HG03457 (cell line): ENCODE measurements around the gene NR2F1-AS1.

ENCODE experiments used
- ATAC-seq: cut with Tn5 transposase; IDR thresholded peaks from one replicate; pipeline ENCODE4 v1.9.1; 2021; ENCODE audit warnings: moderate number of reproducible peaks; ENCODE audit not compliant: unreplicated experiment

The NR2F1-AS1 gene

DNA sequence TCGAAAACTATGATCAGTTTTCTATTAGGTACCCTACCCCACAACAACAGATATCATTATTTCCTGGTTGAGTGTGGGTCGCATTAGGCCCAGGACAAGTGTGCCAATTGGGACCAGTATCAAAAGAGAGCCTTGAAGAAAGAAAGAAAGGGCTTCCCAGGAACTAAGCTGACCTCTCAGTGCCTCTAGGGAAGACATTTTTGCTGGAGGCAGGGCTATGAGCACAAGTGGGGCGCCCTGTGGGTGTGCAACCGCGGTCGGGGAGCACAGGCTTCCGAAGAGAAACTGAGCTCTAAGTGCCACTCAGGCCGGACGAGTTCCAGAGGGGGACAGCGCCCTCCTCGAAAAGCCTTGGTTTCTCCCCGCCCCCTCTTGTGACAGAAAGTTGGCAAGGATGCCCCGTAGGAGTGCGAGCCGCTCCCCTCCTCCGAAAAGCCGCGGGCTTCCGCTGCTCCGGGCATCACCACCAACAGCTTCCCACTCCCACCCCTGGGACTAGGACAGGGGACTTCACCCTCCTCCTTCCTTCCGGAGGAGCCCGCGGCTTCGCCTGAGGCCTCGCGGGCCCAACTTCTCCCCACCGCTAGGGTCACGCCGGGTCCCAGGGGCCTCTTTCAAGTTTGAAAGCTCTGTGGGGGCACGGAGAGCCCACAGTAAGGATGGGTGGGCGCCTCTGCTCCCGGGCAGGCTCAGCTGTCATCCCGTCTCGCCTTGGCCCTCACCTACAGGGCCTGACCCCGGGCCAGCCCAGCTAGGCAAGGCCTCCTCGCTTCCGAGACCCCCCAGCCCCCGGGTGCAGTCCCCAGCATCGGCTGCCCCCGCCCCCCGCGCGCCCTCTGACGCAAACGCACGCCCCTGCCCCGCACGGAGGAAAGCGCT, 2.0 kb downstream of the NR2F1-AS1 start:
- ATAC-seq, result no peak

DNA sequence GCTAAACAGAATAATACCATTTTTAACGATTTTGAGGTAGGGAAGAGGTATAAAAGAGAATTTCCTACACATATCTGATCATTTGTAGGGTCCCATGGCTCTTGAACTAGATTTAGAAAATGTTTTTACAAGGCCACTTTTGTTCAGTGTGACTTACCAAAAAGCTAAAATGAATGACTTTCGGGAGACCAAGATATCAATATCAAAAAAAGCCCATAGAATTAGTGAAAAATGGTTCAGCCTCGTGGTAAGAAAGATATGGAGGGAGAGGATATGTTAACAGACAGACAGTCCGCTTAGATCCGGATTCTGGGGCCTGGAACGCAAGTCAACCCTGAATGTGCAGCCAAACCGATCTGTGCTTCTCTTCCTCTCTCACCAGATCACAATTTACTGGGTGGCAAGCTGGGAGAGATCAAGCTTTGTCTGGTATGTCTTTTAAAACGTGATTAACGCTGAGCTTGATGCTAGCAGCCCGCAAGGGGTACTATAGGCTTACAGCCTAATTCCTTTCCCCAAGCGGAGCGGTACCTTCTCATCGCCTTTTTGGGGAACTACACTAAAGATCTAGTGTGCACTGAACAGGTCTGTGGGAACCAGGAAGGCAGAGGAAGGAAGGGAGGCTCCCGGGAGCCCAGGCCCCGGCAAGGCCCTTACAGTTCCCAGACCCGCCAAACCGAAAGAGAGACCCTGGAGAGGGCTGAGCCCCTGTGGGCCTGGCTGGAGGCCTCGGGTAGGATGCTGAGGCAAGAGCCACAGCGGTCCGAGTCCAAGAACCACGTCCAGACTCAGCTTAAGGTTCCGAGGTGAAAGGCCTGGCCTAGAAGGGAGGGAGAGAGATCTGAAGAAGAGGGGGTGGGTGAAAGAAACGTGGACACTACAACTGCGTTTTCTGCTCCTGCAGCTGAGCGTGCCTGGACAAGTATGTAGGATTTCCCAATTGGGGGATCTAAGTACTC, 2.9 kb downstream of the NR2F1-AS1 start:
- ATAC-seq, result no peak

DNA sequence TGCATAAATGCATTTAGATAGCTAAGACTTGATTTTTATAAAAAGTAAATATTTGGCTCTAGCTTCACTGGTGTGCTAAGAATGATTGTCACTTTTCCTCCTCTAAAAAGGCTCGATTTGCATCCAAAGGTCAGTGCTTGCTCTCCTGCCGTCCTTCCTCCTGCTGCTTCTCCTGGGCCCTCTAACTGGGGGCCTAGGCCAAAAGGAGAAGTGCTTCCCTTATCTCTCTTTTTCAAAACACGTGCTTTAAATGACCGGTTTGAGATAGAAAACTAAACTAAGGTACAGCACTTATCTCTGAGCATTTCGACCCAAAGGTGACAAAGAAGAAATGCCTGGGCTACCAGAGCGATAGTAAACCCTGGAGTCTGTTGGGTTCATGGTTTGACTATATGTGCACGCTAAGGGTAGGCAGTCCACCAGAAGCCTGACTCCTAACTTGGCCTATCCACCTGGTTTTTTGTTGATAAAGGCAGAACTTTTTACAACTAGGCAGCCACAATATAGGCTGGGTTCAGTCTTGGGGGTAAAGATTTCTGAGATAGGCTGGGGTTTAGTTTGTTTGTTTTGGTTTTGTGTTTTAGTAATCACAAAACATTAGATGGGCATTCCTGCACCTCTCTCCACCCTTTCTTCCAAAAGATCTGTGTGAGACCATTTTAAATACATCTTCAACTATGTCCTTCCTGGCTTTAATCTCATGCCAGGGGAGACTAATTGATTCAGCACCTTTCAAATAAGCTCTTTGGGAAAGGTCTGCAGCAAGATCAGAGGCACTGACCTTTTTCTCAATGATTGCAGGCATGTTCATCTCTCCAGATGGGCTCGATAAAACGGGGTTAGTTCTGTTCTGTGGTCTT, 3.8 kb downstream of the NR2F1-AS1 start:
- no peak for ATAC-seq

DNA sequence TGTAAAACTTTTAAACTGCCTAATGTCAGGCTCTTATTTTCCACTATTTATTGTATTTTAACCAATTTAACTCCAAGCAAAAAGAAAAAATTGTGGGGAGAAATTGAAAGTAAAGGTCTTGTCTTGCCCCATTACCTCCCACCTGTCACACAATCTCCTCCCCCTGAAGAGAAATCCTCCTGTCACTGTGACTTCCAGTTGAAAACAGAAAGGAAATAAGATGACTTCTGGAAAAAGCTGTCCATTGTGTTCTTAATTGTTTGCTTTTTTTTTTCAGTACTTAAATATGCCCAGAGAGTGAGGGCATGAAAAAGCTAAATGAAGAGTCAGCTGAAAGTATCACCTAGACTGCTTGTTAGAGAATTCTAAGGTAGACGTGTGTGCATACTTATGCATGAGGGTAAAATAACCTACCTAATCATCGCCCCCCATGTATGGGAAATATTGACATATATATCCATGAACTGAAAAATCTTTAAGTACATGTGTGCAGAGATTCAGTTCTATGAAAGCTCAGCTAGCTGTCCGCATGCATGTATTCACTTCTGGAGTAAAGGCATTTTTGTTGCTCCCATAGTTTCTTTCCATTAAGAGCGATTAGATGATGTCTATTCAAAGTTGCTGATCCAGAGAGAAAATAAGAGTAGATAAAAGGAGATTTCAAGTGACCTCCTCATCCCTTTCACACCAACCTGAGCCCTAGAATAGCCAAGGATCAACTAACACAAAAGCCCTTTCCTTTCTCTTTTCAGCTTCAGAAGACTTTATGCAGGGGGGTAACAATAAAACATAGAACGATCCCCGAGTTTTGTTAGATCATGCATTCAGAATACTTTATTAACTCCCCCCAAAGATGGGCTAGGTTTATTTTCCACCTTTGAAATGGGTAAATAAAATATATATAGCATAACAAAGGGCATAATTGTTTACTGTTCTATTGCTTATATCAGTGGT, 5.3 kb downstream of the NR2F1-AS1 start:
- ATAC-seq, result no peak

GRCh38 chr5:93574491-93575305, 6.3 kb downstream of the NR2F1-AS1 start:
- ATAC-seq, result no peak

DNA sequence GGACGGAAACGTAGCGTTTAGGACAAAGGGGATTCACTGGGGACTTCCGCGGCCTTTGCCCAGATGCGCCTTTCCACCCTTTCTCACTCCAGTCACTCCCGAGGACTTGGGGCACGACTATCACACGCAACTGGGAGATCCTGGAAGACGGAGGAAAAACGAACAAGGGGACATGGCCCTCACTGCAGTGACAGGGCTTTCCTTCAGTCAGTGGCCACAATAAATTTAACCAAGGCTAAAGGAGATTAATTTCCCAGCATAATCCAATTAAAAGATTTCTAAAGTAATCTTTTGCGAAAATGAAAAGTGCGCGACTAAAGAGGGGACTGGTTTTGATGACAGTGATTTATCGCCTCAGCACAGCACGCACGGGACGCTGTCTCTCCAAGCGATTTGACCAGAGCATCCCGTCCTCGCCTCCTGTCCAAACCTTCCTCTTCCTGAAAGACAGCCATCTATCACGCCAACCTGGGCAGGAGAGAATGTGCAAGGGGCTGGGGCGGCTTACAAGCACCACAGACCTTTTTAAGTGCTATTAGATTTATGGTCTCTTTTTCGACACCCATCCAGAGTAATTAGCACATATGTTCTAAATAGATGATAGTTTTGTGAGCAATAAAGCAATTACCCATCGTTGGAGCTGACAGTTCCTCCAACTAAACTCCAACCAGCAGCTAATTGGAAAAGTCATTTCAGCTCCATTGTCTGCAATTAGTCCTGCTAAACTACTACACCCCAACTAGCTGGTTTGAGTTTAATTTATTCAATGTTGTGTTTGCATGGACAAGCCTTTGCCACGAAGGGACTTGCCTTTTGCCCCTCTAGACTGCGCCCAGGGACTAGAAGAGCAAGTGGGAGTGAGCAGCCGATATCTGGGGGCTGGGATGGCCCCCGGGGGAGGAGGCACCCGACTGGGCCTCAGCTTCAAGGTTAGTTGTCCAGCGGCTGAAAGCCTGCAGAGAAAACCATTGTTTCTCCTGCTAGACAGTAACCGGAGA, 7.4 kb downstream of the NR2F1-AS1 start:
- ATAC-seq, result no peak

DNA sequence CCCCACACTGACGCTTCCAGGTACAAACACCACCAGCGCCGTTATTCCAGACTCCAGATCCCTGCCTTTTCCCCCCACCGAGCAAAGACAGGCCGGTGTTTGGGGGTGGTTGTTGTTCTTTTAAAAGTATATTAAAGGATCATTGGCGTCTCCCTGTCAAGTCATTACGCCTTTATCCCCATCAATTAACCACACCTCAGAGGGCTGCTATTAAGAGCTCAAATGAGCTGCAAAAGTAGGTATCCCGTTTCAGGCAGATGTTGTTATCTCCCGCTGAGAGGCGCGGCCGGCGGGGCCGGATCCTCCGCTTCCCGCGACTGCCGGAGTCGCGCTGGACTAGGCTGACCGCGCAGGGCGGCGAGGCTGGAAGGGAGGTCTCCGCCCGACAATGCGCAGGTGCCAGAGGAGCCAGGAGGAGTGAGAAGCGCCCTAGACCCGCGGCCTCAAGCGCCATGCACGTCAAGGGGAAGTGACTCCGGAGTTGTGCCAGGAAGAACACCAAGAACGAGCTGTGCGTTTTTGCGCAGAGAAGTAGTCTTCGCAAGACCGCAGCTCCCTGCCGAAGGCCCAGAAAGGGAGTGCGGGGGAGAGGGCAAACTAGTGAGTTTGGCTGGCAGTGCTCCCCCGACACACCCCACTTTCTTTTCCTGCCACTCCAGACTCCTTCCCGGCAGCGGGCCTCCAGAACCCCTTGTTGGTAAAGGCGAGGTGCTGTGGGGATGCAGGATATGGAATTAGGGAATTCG, 8.2 kb downstream of the NR2F1-AS1 start:
- ATAC-seq, result no peak

GRCh38 chr5:93572101-93572607, 8.9 kb downstream of the NR2F1-AS1 start:
- ATAC-seq, result no peak

GRCh38 chr5:93571114-93571949, 9.7 kb downstream of the NR2F1-AS1 start:
- no peak for ATAC-seq

DNA sequence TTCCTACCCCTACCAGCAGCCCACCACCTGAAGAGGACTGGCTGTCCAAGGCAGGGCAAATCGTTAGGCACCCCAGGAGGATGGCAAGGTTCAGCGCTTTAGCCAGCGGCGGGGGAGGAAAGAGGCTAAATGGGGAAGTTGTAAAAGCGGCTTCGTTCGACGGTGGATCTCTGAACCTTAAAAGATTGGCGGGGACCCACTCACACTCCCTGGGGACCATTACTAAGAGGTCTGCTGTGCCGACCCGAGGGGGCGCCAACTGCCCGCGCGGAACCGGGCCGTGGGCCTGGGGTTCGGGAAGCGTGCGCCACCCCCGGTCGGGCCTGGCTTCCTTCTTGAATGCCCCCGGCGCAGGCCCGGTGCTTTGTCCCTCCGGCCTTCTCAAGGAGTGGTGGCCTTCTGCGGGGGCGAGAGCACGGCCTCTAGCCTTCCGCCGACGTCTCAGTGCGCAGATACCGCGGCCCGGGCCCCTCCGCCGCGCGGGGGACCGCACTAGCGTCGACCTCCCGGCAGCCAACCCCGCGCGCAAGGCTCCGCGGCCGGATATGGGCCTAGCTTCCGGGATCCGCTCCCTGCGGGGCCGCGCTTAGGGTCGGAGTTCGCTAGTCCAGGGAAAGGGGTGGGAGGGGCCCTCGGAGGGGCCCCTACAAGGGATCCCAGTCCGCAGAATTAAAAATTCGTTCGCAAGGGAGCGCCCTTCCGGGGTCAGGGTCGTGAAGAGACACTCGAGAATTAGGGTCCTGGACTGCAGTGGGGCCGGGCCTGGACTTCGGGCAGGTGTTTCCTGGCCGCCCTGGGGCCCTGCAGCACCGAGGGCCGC, 10.5 kb downstream of the NR2F1-AS1 start:
- ATAC-seq, result no peak

DNA sequence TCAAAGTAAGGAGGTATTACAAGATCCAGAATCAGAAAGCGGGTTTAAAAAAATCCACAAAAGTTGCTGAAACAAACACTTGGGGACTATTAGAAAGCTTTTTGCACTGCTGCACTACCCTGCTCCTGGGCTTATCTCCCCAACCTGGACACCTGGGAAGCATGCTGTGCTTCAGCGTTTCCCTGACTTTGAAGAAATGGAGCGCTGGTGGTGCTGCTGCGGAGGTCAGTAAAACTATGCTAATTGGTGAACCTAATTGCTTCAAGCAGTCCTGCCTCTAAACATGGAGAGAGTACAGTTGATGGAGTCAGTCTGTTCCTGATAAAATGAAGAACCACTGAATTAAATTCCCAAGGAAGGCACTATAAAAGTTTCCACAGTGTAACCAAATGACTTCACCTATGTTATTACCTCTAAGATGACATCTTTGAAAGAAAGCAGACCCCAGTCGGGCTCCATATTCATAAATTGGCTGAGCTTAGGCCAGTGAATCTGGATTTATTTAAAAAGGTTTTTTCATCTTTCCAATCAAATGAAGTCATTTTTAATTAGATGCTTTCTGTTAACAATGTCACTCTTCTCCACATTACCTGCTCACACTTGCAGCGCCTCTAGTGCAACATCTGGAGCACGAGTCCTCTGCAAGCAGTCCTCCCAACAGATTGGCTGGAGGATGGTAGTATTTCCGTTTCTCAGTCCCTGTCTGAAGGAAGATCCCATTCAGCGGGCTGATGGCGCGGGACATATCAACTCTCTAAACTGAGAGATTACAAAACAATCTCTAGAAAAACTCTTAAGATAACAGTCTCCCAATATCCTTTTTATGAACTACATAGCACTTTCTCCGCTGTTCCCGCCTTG, 11.5 kb downstream of the NR2F1-AS1 start:
- ATAC-seq, result no peak

- no peak for ATAC-seq
Measured at GRCh38 chr5:93567424-93567823, 13.6 kb downstream of the NR2F1-AS1 start.

- ATAC-seq, result no peak
Measured at GRCh38 chr5:93566091-93566490, 14.9 kb downstream of the NR2F1-AS1 start.

- no peak for ATAC-seq
Measured at GRCh38 chr5:93557021-93557604, 23.9 kb downstream of the NR2F1-AS1 start.
